AML-193 (cell line): ENCODE data around the gene TMED6.

Experiments
- DNase-seq, 2 experiments: peaks; one replicate each; lab custom pipeline; 2025; lab: John Stamatoyannopoulos, UW

The TMED6 gene

DNA sequence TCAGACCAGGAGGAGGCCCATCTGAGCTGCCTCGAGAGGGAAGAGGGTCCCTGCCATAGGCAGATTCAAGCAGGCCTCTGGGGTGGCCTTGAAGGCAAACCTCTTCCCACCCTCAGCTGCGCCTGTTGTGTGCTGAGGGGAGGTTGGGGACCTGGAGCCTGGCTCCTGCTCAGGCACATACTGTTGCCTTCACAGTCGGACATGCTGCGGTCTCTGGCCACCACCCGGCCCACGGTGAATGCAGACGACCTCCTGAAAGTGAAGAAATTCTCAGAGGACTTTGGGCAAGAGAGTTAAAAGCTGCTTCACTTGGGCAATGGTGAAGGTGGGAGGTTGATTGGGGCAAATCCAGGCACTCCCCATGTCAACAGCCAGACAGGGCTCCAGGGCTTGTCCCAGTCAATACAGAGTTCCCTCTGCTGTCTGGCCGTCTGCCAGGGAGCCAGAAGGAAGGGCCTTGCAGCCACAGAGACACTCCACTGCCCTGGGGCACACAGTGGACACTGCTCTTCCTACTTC, 27.5 kb downstream of the TMED6 start:
- peak; percentile 22 to 48 for DNase-seq

DNA sequence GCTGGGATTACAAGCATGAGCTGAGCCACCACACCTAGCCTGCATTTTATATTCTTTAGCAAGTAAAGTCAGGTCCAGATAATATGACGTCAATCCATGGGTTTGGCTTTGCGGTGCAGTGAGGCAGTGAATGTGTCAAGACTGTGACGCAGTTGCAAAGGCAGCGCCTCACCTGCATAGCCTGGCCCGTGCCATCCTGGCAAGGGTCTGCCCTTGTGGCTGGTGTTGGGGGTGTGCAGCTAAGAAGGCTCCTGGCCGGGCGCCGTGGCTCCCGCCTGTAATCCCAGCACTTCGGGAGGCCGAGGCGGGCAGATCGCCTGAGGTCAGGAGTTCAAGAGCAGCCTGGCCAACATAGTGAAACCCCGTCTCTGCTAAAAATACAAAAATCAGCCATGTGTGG, 28.2 kb downstream of the TMED6 start:
- no peak for DNase-seq

GRCh38 chr16:69322343-69322742, 29.2 kb downstream of the TMED6 start:
- DNase-seq, result no peak

GRCh38 chr16:69321080-69321479, 30.5 kb downstream of the TMED6 start:
- DNase-seq, result no peak

DNA sequence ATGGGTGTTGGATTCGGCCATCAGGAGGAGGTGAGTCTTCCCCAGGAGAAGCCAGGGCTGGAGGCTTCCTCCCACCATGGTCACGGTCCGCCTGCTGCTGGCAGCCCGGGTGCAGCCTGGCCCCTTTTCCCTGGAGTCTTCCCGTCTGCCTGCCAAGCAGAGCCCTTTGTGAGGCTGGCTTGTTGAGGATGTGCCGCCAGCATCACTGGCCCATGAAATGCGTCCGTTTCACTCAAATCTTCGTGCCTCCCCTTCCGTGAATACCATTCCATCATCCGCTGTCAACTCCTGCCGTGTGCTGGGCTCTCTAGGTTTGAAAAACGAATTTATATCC, 30.9 kb downstream of the TMED6 start:
- no peak for DNase-seq

GRCh38 chr16:69319826-69320739, 31.5 kb downstream of the TMED6 start:
- no peak for DNase-seq

- no peak for DNase-seq
Measured at GRCh38 chr16:69319381-69319780, 32.2 kb downstream of the TMED6 start.

DNA sequence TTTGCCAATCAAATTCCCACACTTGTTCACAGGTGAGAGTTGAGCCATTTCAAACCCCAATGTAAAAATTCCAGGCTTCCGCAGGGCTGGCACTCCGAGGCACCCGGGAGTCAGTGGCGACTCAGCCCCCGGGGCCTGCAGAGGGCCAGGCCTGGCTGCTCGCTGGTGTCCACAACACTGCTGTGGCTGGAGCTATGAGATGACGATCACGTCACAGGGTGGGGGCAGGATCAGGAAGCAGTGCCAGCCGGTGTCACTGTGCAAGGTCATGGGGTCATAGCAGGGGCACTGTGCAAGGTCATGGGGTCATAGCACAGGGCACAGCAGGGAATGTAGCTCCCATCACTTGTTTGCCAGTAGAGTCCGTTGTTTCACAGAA, 32.7 kb downstream of the TMED6 start:
- DNase-seq, result no peak

GRCh38 chr16:69318177-69318910, 33.2 kb downstream of the TMED6 start:
- no peak for DNase-seq

GRCh38 chr16:69316595-69317034, 35.0 kb downstream of the TMED6 start:
- no peak for DNase-seq

- no peak for DNase-seq
Measured at GRCh38 chr16:69315486-69316311, 35.9 kb downstream of the TMED6 start.

GRCh38 chr16:69314534-69314933, 37.1 kb downstream of the TMED6 start:
- DNase-seq, result no peak

GRCh38 chr16:69313469-69313868, 38.1 kb downstream of the TMED6 start:
- no peak for DNase-seq

DNA sequence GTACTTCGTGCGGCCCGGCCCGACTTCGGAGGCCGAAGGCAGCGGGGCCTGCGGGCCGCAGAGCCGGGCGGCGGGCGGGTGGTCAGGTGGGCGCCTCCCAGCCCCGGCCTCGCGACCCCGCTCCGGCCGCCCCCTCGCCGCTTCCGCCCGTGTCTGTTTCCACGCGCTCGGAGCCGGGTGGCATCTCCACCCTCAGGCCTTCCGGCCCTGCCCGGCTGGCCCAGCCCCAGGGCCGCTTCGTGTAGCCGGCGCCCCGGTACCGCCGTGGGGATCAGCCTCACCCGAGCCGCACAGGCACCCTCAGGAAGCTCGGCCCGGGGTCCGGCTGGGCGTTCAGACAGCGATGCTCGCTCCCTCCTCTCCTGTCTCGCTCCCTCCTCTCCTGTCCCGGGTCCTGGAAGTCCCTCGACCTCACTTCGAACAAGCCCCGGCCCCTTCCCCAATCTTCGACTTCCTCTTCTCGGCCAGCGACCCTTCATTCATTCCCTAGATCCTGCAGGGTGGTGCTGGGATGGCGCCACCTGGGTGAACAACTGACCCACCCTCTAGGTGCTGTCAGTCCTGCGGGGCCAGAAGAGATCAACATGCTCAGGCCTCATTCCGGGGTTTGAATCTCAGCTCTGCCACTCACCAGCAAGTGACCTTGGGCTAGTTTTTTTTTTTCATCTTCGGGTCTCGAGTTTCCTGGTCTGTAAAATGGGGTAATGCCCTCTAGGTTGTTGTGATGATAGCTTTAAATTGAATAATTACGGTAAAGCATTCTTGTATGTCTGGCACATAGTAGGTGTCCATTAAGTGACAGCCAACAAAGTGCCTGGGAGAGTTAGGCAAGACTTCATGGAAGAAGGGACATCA, 39.8 kb downstream of the TMED6 start:
- no peak for DNase-seq

DNA sequence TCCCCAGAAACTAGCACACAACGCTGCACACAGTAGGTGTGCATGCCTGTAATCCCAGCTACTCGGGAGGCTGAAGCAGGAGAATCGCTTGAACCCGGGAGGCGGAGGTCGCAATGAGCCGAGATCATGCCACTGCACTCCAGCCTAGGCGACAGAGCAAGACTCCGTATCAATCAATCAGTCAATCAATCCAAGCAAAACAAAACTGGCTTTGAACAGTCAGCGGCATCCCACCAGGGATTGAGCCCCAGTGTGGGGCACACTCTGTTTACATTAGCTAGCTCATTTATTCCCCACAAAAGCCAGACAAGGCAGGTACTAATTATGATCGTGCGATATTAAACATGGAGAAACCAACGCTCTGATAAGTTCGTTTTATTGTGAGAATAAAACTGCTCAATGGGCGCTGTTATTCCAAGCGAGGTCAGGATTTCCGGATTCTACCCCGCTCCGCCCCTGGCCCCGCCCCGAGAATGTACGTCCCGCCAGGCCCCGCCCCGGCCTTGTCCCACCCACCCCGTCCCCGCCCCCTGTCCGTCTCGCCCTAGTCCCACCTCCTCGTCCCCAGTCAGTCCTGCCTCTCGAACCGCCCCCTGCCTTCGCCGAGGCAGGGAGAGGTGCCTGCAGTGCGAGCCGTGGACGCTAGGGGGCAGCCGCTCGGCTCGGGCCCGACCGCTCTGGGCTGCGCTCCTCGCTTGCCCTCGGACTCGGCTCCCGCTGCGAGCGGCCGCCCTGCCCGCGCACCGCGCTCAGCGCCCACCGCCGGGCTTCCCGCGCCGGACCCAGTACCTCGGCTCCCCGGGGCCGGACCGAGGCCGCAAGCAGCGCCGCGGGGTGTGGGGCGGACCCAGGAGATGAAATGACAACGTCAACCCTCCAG, 40.7 kb downstream of the TMED6 start, which contains the start of gene VPS4A:
Gene VPS4A (plus strand): TSS at position 698 of the 880 bp plus-strand sequence. CDS start 162 bp downstream, at position 860.
- DNase-seq, result peak; percentile 91 to 92

DNA sequence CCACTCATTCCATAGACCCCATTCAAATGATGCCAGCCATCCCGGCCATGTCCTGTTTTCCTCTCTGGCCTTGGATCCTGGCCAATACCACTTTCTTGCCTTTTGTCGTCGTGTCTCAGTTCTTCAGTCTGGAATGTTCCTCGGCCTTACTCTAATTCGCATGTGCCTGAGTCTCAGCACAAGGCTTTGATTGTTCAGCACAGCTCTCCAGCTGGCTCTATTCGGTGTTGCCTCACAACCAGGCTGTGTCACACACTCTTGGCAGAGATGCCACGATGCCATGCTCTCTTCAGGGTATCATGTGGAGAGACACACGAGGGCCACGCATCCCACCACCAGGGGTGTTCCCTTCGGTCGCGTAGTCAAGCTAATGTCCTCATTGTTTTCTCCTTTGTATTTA, 42.3 kb downstream of the TMED6 start:
- no peak for DNase-seq

DNA sequence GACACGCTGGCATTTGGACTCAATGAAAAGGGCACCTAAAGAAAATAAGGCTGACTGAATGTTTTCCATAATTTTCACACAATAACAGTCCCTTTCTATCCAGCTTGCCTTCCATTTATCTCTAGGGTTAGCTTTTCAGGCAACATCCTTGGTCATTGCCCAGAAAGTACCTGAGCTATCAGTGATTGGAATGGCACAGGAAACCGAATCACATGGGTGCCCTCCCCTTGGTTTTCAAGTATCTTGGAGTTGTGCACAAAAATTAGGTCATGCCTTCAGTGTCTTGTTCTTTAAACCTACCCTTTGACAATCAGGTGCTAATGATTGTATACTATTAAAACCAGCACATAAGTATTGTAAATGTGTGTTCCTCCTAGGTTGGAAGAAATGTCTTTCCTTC, 43.7 kb downstream of the TMED6 start:
- DNase-seq, result no peak

- no peak for DNase-seq
Measured at GRCh38 chr16:69307091-69307490, 44.5 kb downstream of the TMED6 start.

DNA sequence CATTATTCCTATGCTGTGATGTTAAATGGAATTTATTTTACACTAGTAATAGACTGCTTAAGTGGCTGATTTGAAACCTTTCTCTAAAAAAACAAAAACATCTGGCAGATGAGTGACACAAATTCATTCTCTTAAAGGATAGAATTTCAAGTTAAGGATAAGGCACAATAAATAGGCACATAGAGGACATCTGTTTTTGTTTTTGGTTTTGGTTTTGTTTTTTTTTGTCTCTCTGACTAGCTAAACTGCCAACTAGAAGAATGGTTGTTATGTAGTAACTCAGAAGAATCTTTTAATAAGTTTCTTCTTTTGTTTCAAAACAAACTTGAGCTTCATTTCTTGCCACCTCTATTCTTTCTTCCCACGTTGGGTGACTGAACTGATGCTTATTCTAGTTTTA, 45.6 kb downstream of the TMED6 start:
- DNase-seq, result no peak

DNA sequence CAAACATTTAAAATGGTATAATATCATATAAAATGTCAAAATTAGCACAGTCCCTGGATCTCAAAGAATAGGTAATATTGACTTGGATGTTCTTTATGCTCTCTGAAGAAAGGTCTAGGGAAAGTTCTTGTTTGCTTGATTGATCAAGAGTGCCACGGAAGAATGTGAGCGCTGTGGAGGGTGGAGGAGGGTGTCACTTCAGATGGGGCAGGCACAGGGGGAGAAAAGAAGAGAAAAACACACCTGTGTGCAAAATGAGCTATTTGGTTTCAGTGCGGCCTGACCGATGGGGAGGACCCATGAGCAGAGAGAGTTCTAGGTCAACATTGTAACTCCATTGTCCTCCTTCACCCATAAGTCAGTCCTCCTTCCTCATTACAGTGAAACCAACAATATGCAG, 49.3 kb downstream of the TMED6 start:
- no peak for DNase-seq
